ENCODE measurements around the gene TMEM212.

DNA sequence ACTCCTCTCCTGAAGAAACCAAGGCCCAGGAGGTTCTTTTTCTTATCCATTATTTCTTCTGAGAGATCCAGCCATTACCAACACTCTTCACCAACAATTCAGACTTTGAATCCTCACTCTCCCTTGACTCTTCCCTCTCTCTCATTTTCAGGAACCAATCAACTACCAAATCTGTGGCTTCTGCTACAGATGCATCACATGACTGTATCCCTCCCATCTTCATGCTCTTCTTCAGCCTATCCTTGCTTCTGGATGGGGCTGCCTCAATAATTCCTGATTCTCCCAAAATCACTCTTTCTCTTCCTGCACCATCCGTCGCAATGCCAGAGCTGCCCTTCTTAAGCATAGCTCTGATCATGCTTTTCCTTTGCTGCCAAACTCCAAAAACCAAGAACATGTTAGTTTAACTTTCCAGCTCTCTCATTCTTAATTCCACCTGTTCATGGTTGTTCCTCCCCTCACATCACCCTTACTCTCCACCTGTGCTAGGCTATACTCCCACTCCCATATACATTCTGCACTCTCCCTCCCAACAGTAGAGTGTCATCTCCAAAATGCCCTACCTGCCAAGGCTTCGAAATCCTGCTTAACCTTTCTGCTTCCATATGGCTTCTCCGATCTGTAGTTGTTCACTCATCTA is 46.4 kb upstream of the TMEM212 start:
- TF ChIP-seq ZNF282 (CRISPR knock-in tag; IDR thresholded peaks at IDR 0.05) (no peak), CBX5 (IDR thresholded peaks at IDR 0.05; ENCODE audit: borderline replicate concordance, low read depth) (no peak), MIER1 (IDR thresholded peaks at IDR 0.05; ENCODE audit: low read depth) (no peak), ZNF274 (IDR thresholded peaks at IDR 0.05; ENCODE audit: borderline replicate concordance, low read depth, low read length) (no peak), NCOR1 (IDR thresholded peaks at IDR 0.05) (no peak), NRF1 (conservative IDR thresholded peaks at IDR 0.05 in 1 of 2, IDR thresholded peaks at IDR 0.05 in 1 of 2) (no peak), POLR2A (conservative IDR thresholded peaks at IDR 0.05) (no peak), ARID2 (IDR thresholded peaks at IDR 0.05) (no peak)
- TF ChIP-seq, protein P1, sequence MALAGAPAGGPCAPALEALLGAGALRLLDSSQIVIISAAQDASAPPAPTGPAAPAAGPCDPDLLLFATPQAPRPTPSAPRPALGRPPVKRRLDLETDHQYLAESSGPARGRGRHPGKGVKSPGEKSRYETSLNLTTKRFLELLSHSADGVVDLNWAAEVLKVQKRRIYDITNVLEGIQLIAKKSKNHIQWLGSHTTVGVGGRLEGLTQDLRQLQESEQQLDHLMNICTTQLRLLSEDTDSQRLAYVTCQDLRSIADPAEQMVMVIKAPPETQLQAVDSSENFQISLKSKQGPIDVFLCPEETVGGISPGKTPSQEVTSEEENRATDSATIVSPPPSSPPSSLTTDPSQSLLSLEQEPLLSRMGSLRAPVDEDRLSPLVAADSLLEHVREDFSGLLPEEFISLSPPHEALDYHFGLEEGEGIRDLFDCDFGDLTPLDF (CRISPR knock-in tag; IDR thresholded peaks at IDR 0.05), result no peak
- TF ChIP-seq, protein P2, sequence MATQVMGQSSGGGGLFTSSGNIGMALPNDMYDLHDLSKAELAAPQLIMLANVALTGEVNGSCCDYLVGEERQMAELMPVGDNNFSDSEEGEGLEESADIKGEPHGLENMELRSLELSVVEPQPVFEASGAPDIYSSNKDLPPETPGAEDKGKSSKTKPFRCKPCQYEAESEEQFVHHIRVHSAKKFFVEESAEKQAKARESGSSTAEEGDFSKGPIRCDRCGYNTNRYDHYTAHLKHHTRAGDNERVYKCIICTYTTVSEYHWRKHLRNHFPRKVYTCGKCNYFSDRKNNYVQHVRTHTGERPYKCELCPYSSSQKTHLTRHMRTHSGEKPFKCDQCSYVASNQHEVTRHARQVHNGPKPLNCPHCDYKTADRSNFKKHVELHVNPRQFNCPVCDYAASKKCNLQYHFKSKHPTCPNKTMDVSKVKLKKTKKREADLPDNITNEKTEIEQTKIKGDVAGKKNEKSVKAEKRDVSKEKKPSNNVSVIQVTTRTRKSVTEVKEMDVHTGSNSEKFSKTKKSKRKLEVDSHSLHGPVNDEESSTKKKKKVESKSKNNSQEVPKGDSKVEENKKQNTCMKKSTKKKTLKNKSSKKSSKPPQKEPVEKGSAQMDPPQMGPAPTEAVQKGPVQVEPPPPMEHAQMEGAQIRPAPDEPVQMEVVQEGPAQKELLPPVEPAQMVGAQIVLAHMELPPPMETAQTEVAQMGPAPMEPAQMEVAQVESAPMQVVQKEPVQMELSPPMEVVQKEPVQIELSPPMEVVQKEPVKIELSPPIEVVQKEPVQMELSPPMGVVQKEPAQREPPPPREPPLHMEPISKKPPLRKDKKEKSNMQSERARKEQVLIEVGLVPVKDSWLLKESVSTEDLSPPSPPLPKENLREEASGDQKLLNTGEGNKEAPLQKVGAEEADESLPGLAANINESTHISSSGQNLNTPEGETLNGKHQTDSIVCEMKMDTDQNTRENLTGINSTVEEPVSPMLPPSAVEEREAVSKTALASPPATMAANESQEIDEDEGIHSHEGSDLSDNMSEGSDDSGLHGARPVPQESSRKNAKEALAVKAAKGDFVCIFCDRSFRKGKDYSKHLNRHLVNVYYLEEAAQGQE (IDR thresholded peaks at IDR 0.05; ENCODE audit: borderline replicate concordance), result no peak
- TF ChIP-seq, protein P2 (CRISPR knock-in tag; IDR thresholded peaks at IDR 0.05; ENCODE audit: low read depth), result no peak
- TF ChIP-seq, protein P3, sequence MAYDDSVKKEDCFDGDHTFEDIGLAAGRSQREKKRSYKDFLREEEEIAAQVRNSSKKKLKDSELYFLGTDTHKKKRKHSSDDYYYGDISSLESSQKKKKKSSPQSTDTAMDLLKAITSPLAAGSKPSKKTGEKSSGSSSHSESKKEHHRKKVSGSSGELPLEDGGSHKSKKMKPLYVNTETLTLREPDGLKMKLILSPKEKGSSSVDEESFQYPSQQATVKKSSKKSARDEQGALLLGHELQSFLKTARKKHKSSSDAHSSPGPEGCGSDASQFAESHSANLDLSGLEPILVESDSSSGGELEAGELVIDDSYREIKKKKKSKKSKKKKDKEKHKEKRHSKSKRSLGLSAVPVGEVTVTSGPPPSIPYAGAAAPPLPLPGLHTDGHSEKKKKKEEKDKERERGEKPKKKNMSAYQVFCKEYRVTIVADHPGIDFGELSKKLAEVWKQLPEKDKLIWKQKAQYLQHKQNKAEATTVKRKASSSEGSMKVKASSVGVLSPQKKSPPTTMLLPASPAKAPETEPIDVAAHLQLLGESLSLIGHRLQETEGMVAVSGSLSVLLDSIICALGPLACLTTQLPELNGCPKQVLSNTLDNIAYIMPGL (CRISPR knock-in tag; IDR thresholded peaks at IDR 0.05), result no peak
